Left lung (tissue), 10 donors: ENCODE measurements around the gene LARGE1. TPM values are rescaled to one million over a fixed set of nuclear protein-coding genes. Genes with fewer than 3 reads are reported as not detected.

Experiments used
- ATAC-seq: fragments of 200-7000 bp; cut with Tn5 transposase; one replicate; pipeline ENCODE4 v1.9.1; 2020; ENCODE audit warnings: moderate library complexity
- DNase-seq, 4 donors: peaks; one replicate each; pipeline ENCODE4 v3.0.0-alpha.2; 2013 to 2020
- H3K27ac ChIP-seq, 2 donors: fragments of 200-600 bp; sonication (generic) in 1 of 2; one replicate each; pipeline versions ENCODE4 v1.5.0 to v1.8.0; 2020 to 2021
- H3K27me3 ChIP-seq, 2 donors: fragments of 200-600 bp; sonication (generic) in 1 of 2; one replicate each; pipeline versions ENCODE4 v1.5.0 to v1.8.0; 2020 to 2021
- H3K36me3 ChIP-seq, 2 donors: fragments of 200-600 bp; sonication (generic) in 1 of 2; one replicate each; pipeline versions ENCODE4 v1.5.0 to v1.8.0; 2020 to 2021
- H3K4me1 ChIP-seq, 2 donors: fragments of 200-600 bp; one replicate each; pipeline ENCODE4 v1.8.0; 2021
- H3K4me3 ChIP-seq, 2 donors: fragments of 200-600 bp; sonication (generic) in 1 of 2; one replicate each; pipeline versions ENCODE4 v1.5.0 to v1.8.0; 2020 to 2021; ENCODE audit warnings: mild to moderate bottlenecking in 1 of 2
- H3K9me3 ChIP-seq, 2 donors: fragments of 200-600 bp; sonication (generic) in 1 of 2; one replicate each; pipeline versions ENCODE4 v1.5.0 to v1.8.0; 2020 to 2021
- intact Hi-C, 2 donors: fragments of 100-400 bp; cut with DNase I; formaldehyde crosslinking; loops; one replicate each; pipeline versions ENCODE4 v1.11.2 to v1.14.2; 2022
- polyA plus RNA-seq, 6 donors: library from polyadenylated mRNA; unstranded; fragments of 120-200 nt; gene quantifications; one replicate each; pipeline ENCODE4 v1.2.1, GENCODE V29; 2013; ENCODE audit not compliant: insufficient read length in 6 of 6
- total RNA-seq, 2 donors: library from RNA; stranded (reverse); fragmentation: NEBNext Ultra II Directional; extraction: Animal tissue kit (Norgen Biotek cat#: 25700); gene quantifications; one replicate each; pipeline ENCODE4 v1.2.1, GENCODE V29; 2021
- TF ChIP-seq, protein P1 (sequence below), 2 donors: fragments of 200-600 bp; sonication (generic) in 1 of 2; IDR thresholded peaks; one replicate each; pipeline versions ENCODE4 v1.5.0 to v1.8.0; 2021; ENCODE audit warnings: antibody characterized with exemption in 2 of 2
- donor health status: DM: no; HTN: yes; CAD: no.
- donor health status: DM: no; HTN: no; CAD: no.

The LARGE1 gene
- total and polyA plus RNA-seq, 8 donors, result 22.4 to 36.1 (median 33.2) TPM

DNA sequence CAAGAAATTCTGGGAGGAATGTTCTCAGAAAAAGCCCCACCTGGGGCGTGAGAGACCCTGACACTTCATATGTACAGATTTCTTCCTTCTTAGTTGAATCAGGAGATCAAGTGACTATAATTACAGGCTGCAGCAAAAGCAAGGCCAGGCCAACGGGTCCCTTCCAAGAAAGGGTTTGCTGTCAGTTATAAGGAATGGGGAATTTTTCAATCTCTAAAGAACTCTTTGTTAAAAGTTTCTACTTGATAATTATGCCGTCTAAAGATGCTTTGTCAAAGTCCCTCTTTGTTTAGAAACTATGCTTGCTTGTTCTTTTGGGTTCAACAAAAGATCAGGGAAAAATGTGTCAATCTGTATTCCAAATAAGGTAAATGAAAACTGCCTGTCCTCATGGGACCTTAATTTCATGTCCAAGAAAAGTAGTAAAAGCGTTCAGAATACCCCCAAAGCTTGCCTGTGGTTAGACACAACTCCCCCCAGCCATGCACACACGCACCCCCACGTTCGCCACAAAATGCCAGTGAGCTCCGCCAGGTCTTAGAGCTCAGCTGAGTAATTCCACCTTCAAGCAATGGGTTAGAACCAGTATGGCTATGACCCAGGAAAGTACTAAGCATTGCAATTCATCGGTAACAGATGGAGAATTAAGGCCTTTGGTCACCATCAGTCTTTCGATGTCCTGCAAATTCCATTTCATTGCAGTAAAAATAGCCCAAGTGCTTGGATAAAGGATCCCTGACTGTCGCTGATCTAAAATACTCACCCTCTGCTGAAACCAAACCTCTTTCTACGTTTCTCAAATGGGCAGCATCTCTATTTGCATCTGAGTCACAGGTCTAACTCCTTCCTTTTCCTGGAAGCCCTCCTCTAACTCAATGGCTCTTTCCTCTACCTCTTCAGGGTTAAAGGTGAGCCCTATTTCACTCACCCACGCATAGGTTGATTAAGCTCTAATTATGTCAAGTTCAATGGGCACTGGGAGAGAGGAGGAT lies 442.9 kb downstream of the LARGE1 start:
- no peak overlapping the region for H3K27ac ChIP-seq
- no peaks in the 10 kb centered on the region for H3K9me3 ChIP-seq
- DNase-seq (no peak), ATAC-seq (no peak)
- TF ChIP-seq, protein P1, sequence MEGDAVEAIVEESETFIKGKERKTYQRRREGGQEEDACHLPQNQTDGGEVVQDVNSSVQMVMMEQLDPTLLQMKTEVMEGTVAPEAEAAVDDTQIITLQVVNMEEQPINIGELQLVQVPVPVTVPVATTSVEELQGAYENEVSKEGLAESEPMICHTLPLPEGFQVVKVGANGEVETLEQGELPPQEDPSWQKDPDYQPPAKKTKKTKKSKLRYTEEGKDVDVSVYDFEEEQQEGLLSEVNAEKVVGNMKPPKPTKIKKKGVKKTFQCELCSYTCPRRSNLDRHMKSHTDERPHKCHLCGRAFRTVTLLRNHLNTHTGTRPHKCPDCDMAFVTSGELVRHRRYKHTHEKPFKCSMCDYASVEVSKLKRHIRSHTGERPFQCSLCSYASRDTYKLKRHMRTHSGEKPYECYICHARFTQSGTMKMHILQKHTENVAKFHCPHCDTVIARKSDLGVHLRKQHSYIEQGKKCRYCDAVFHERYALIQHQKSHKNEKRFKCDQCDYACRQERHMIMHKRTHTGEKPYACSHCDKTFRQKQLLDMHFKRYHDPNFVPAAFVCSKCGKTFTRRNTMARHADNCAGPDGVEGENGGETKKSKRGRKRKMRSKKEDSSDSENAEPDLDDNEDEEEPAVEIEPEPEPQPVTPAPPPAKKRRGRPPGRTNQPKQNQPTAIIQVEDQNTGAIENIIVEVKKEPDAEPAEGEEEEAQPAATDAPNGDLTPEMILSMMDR (IDR thresholded peaks at IDR 0.05), result no peak
- H3K27me3 ChIP-seq, result no peaks in the 10 kb centered on the region
- H3K36me3 ChIP-seq, result no peaks in the 10 kb centered on the region
- no peak overlapping the region for H3K4me3 ChIP-seq
- intact Hi-C loops, result no loop called here
- H3K4me1 ChIP-seq, result no peaks in the 10 kb centered on the region

DNA sequence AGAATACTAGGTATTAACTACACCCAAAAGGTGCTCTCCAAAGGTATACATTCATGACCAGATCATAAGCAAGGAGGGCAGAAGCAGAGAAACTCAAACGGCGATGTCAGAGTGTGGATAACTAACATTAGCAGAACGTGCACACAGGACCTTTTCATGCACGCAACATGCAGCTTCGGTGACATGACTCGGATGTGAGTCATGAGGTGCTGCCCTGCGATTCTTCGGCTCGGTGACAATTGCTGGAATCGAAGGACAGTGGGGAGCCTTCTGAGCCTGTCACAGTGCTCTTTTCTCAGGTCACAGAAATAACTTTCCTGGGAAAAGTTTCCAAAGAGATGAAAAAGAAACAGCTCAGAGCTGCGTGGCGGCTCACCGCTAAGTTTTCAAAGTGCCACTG lies 443.6 kb downstream of the LARGE1 start:
- intact Hi-C loops, result no loop called here
- TF ChIP-seq, protein P1 (IDR thresholded peaks at IDR 0.05), result no peak
- H3K27me3 ChIP-seq, result no peaks in the 10 kb centered on the region

DNA sequence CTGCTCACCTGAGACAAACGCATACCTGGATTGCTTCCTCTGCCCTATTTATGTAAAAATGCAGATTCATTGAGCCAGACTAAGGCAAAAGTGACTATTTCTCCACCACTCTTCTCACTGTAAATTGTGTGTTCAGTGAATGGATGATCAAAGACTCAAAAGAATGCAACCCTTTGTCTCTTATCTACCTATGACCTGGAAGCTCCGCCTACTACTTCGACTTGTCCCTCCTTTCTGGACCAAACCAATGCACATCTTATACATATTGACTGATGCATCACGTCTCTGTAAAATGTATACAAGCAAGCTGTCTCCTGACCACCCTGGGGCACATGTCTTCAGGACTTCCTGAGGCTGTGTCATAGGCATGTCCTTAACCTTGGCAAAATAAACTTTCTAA lies 444.1 kb downstream of the LARGE1 start:
- TF ChIP-seq, protein P1 (IDR thresholded peaks at IDR 0.05), result no peak
- DNase-seq (no peak), ATAC-seq (no peak)
- intact Hi-C loops, result no loop called here
- H3K27me3 ChIP-seq, result no peaks in the 10 kb centered on the region
- no peak overlapping the region for H3K27ac ChIP-seq
- H3K4me1 ChIP-seq, result no peaks in the 10 kb centered on the region
- no peaks in the 10 kb centered on the region for H3K36me3 ChIP-seq
- no peak overlapping the region for H3K4me3 ChIP-seq
- no peaks in the 10 kb centered on the region for H3K9me3 ChIP-seq

More for the DNA sequence above, 443.6 kb downstream of the LARGE1 start:
- ATAC-seq (no peak), DNase-seq (no peak)
- H3K9me3 ChIP-seq, result no peaks in the 10 kb centered on the region
- H3K4me3 ChIP-seq, result no peak overlapping the region
- no peak overlapping the region for H3K27ac ChIP-seq
- no peaks in the 10 kb centered on the region for H3K36me3 ChIP-seq
- no peaks in the 10 kb centered on the region for H3K4me1 ChIP-seq

DNA sequence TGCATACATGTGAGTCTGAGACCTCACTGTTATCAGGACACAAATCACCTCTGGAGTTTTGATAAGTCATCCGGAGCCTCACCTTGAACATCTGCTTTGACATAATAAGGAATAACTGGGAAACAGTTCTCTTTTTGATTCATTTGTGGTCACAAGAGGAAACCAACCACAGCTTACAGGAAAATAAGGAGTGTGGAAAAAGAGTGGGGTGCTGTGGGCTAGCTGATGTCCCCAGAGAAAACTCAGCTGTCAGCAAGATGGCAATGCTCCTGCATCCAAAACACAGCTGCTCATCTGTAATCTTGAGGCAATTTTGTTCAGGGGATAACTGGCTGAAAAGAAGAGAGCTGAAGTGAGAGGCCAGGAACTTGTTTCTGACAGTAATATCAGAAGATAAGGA lies 445.7 kb downstream of the LARGE1 start:
- Histone ChIP-seq H3K4me1 (no peaks in the 10 kb centered on the region), H3K27me3 (no peaks in the 10 kb centered on the region), H3K4me3 (no peak overlapping the region), H3K9me3 (no peaks in the 10 kb centered on the region), H3K36me3 (no peaks in the 10 kb centered on the region), H3K27ac (no peak overlapping the region)
- DNase-seq (no peak), ATAC-seq (no peak)
- TF ChIP-seq, protein P1 (IDR thresholded peaks at IDR 0.05), result no peak
- intact Hi-C loops, result no loop called here

DNA sequence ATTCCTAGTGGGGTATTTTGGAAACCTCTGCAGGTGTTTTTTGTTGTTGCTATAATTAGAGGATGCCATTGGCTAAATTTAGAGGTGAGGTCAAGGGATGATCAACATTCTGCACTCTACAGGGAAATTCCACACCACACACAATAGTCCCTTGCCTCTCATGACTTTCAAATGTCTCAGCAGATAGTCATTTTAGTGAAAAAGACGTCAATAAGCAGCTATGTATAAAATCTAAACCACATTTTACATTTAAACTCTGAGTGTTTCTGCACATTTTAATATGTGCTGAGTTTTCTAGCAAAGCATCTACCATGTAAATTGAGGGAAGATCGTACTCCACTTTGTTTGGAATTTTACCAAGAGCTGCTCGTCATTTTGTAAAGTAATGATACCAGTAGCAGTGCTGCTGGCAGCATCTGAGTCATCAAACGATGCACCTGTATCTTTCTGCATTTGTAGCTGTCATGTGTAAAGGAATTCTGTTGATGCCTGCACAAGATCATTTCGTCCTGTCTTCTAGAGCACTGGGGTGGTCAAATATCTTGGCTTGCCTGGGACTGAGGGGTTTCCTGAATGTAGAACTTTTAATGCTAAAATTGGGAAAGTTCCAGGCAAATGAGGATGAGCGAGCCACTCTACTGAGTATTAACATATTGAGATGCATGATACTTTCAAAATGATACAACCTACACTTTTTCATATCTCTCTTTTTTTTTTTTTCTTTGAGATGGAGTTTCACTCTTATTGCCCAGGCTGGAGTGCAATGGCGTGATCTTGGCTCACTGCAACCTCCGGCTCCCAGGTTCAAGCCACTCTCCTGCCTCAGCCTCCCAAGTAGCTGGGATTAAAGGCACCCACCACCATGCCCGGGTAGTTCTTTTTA lies 447.6 kb downstream of the LARGE1 start:
- no peaks in the 10 kb centered on the region for H3K27me3 ChIP-seq
- DNase-seq, result no peak

More for the DNA sequence above, 447.6 kb downstream of the LARGE1 start:
- intact Hi-C loops, result no loop called here
- TF ChIP-seq, protein P1 (IDR thresholded peaks at IDR 0.05), result no peak
- Histone ChIP-seq H3K4me3 (no peak overlapping the region), H3K4me1 (no peaks in the 10 kb centered on the region), H3K36me3 (no peaks in the 10 kb centered on the region), H3K9me3 (peaks cover 0 to 4% of the 10 kb centered on the region in 2 donors), H3K27ac (no peak overlapping the region)
- no peak for ATAC-seq
